Ecto neural progenitor cell (in vitro differentiated cells): ENCODE measurements around the gene CFHR2.
"Not testable (repeated sequence)": the region's sequence is repeated elsewhere in the genome, so short reads cannot be mapped to it uniquely, and the experiment has no call there.

Experiments used
- DNase-seq: peaks from one replicate; pipeline ENCODE4 v3.0.0-alpha.2; 2018; ENCODE audit warnings: low spot score

Gene CFHR2

DNA sequence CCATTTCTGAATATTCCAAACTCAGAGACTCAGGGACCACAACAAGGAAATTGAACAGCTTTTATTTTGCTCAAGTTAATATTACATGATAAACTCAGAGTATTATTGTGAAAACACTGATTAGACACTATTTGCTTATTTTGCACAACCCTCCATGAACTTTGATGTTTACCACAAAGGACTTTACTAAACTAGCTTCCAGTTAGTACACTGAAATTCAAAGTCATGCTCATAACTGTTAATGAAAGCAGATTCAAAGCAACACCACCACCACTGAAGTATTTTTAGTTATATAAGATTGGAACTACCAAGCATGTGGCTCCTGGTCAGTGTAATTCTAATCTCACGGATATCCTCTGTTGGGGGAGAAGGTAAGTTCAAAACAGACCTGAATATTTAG is at the start of gene CFHR2:
TSS of gene CFHR2 (plus strand) at position 171 of the 400 bp plus-strand sequence. CDS start at position 314, 143 bp downstream.
- not testable (repeated sequence) for DNase-seq

DNA sequence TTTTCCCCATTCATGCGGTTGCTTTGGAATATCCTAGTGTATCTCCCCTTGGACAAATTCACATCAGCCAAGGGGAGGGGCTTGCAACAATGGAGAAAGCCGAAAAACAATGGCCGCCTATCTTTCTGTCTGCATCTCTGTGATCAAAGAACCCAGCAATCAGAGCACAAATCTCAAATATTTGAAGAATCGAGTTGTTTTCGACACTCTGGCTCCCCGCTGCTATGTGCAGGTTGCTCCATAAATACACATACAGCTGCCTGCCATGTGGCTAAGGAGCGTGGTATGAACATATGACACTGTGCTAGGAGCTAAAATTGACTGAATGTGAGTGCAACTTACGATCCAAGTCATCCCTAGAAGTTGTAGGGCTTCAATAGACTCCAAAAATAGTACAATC is 47.2 kb upstream of the CFHR2 start:
- DNase-seq: no peak

DNA sequence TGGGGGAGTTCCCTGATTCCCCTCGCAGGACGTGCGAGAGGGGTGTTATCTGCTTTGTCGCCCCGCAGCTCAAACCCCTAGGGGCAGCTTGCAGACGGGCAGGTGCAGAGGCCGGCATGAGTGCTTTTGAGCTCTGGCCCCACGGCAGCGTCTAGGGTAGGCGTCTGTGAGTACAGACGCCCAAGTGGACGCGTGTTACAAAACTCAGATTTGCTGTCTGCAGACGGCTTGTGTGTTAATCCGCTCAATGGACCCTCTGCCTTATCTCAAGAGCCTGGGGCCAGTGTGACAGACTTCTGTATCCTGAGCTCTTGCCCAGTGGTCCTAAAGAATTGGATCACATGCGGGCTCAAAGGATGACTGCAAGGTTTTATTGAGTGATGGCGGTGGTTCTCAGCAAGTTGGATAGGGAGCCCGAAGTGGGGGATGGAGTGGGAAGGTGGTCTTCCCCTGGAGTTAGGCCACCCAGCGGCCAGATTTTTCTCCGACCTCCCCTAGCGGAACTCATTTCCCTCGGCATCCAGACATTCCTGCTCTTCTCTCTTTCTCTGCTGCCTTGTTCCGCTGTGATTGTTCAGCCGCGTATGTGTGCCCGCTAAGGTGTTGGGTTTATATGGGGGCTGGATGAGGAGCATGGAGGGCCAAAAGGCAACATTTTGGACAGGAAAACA is 46.2 kb upstream of the CFHR2 start:
- peak; percentile 51 for DNase-seq

DNA sequence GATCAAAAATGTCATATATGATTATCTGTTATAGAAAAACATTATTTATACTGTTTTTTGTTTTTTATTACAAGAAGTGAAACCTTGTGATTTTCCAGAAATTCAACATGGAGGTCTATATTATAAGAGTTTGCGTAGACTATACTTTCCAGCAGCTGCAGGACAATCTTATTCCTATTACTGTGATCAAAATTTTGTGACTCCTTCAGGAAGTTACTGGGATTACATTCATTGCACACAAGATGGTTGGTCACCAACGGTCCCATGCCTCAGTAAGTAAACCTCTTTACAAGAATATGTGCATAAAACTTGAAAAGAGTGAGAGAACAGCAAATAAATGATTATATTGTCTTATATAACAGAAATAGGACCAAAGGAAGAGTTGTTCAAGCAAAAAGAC is 41.2 kb upstream of the CFHR2 start:
- DNase-seq: no peak

DNA sequence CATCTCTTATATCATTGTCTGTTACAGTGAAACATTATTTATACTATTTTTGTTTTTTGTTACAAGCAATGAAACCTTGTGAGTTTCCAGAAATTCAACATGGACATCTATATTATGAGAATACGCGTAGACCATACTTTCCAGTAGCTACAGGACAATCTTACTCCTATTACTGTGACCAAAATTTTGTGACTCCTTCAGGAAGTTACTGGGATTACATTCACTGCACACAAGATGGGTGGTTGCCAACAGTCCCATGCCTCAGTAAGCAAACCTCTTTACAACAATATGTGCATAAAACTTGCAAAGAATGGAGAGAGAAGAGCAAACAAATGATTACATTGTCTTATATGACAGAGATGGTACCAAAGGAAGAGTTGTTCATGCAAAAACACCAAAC is 33.3 kb upstream of the CFHR2 start:
- no peak for DNase-seq

DNA sequence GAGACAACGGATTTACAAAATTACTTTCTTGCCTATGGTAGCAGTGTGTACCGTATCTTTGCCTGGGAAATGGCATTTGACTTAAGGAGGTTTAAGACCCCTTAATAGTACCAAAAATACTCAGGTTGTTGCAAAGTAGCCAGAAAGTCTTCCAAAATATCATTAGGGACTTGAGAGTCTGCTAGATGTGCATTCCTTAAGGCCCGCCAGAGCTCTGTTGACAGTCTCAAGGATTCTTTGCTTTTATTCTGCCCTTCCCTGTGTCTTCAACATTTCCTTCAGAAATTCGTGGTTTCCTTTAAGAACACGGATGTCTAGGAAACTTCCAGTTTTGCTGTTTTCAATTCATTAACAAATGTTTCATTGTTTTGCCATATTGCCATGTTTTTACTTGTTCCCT is 31.3 kb upstream of the CFHR2 start:
- DNase-seq: not testable (repeated sequence)

DNA sequence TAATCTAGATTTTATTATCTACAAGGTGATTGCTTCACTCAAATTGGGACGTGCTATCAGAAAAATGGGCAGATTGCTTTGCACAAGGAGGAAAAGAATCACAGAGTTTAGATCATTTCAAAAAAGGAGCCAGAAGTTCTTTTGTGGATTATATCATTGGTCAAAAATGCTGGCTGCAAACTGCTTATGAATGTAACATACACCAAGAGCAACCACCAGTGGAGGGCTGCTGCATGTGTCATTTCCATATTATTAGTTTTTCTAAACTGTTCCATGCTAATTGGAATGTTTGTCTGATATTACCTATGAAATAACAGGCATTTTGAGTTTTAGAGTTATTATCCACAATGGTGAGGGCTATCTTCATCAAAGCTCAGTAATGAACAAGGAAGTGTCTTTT is 16.7 kb upstream of the CFHR2 start:
- DNase-seq: not testable (repeated sequence)

DNA sequence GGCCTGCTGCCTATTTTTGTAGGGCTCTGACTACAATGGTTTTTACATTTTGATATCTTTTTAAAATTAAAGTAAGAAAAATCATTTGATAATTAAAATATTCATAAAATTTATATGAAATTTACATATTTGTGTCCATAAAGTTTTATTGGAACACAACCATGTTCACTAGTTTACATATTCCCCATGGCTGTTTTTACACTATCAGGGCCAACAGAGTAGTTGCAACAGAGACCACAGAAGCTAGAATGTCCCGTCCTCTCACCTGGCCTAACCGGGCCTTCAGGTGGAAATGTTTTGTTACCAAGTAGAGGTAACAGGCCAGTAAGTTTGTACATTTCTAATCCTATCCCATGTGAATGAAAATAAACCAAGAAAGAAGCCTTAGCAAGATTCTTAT is 10.7 kb upstream of the CFHR2 start:
- DNase-seq: not testable (repeated sequence)

DNA sequence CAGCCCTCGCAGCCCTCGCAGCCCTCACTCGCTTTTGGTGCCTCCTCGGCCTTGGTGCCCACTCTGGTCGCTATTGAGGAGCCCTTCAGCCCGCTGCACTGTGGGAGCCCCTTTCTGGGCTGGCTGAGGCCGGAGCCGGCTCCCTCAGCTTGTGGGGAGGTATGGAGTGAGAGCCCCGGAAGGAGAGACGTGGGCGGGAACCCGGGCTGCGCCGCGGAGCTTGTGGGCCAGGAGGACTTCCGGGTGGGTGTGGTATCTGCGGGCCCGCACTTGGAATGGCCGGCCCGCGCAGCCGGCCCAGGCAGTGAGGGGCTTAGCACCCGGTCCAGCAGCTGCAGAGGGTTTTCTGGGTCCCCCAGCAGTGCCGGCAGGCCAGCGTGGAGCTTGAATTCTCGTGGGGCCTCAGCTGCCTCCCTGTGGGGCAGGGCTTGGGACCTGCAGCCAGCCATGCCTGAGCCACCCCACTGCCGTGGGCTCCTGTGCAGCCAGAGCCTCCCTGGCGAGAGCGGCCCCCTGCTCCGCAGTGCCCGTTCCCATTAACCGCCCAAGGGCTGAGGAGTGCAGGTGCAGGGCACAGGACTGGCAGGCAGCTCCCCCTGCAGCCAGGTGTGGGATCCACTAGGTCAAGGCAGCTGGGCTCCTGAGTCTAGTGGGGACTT is 9.9 kb upstream of the CFHR2 start:
- no peak for DNase-seq

DNA sequence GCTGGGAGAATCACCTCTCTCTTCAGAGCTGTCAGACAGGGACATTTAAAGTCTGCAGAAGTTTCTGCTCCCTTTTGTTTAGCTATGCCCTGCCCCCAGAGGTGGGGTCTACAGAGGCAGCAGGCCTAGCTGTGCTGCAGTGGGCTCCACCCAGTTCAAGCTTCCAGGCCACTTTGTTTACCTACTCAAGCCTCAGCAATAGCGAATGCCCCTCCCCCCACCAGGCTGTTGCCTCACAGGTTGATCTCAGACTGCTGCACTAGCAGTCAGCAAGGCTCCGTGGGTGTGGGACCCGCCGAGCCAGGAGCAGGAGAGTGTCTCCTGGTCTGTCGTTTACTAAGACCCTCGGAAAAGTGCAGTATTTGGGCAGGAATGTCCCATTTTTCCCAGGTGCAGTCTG is 2.1 kb upstream of the CFHR2 start:
- not testable (repeated sequence) for DNase-seq

DNA sequence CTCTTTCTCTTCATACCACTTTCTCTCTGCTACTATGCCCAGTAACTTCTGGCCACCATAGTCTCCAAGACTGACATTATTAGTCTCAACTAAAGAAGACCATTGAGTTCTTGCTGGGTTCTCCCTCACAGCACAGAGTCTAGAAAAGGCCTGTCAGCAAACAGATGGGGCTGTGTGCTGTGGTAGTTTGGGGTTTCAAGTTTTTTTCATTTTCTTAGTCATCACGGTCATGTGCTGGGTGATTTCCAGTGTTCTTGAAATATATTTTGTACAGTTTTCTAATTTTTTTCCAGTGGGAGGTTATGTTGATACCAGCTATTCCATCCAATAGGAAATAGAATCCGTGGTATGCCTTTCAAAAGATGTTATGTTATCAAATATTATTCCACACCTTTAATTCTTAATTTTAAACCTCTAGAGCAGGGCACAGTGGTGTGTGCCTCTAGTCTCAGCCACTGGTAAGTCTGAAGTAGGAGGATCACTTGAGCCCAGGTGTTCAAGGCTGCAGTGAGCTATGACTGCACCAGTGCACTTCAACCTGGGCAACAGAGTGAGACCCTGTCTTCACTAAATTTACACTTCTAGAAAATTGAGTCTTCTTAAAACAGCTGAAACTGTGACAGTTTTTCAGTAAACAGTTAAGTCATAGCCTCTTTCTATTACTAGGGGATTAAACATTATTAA is 8.3 kb downstream of the CFHR2 start:
- DNase-seq: no peak

DNA sequence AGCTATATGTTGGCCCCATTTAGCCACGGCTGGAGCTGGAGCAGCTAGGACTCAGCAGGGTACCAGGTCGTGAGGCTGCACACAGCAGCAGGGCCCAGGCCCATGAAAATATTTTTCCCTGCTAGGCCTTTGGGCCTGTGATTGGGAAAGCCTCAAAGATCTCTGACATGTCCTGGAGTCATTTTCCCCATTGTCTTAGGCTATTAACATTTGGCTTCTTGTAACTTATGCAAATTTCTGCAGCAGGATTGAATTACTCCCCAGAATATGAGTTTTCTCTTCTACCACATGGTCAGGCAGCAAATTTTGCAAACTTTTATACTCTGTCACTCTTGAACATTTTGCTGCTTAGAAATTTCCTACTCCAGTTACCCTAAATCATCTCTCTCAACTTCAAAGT is 11.2 kb downstream of the CFHR2 start:
- no peak for DNase-seq

DNA sequence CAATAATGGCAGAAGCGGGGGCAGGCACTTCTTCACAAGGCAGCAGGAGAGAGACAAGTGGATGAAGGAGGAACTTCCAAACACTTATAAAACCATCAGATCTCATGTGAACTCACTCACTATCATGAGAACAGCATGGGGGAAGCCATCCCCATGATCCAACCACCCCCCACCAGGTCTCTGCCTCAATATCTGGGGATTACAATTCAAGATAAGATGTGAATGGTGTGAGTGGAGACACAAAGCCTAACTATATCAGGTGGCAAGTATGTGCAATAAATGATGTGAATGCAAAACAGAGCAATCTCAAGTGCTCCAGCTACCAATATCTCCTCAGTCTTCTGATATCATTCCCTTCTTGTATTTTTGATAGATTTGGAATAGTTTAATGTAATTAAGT is 12.4 kb downstream of the CFHR2 start:
- DNase-seq: no peak

DNA sequence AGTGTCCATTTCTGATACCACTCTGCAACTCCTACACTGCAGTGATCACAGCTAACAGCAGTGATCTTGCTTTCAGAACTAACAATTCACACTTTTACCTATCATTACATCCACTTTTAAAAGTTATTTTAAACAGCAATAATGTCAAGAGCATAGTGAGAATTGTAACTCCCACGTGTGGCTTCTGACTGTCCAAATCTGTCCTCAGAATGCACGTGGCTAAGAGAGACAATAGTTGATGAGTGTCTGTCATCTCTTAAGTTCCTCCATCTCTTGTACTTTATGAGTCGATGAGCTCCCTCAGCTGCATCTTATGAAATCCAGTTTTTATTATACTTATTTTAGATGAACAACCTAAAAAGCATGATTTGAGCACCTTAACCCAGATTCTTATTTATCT is 17.3 kb downstream of the CFHR2 start:
- DNase-seq: no peak

DNA sequence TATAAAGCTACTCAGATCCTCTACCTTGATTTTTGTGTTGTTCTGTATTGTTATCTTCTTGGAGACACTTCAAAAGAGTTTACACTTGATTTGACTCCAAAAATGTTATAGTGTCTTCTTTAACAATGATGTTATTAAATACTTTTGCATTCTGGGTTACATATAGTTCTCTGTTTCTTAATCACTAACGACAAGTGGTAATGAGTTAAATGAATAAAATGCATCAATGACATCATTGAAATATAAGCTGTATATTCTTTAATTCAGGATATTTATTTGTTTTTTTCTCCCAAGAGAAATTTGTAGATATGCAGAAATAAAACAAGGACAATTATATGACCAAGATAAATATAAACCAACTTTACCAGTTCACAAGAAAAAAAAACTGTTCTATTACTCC is 26.6 kb downstream of the CFHR2 start:
- no peak for DNase-seq

DNA sequence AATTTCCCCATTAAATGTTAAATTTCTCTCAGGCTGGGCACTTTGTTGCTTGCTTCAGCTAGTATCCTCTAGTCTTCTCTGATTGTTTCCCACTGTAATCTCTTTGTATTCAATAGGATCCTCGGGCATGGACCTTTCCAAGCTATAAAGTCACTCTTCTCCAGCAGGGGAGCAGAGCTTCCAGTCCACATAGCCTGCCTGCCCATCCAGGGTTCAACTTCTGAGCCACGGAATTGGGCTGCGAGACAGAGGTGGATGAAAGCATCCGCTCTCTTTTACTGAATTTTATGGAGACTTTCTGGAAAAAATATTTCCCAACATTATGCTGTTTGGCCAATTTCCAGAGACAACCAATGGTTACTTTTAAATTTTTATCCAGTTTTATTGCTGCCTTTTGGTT is 32.7 kb downstream of the CFHR2 start:
- no peak for DNase-seq

DNA sequence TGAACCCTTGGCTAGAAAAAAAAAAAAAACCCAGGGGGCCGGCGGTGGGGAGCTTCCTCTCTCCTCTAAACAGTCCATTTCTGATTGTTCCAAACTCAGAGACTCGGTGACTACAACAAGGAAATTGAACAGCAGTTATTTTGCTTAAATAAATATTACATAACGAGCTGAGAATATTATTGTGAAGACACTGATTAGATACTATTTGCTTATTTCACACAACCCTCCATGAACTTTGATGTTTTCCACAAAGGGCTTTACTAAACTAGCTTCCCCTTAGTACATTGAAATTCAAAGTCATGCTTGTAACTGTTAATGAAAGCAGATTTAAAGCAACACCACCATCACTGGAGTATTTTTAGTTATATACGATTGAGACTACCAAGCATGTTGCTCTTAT is 33.7 kb downstream of the CFHR2 start, which contains the start of gene CFHR5:
TSS of gene CFHR5 (plus strand) at position 279 of the 400 bp plus-strand sequence. CDS start at position 388, 109 bp downstream.
- no peak for DNase-seq

DNA sequence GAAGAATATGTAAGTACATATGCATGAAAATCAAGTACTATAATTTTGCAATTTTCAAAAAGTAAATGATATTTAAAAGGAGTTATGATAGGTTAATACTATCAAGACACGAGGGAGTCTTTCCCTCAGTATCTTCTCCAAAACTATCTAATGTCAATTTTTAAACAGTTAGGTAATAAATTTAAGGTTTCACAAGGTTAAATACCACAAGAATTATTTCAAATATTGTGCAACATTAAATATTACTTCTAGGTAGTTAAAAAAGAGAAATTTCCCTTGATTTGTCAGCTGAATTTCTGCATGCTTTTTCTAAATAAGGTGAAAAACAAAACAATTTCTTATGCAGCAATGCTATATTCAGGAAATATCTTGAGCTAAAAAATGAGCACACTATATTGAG is 37.3 kb downstream of the CFHR2 start:
- no peak for DNase-seq

DNA sequence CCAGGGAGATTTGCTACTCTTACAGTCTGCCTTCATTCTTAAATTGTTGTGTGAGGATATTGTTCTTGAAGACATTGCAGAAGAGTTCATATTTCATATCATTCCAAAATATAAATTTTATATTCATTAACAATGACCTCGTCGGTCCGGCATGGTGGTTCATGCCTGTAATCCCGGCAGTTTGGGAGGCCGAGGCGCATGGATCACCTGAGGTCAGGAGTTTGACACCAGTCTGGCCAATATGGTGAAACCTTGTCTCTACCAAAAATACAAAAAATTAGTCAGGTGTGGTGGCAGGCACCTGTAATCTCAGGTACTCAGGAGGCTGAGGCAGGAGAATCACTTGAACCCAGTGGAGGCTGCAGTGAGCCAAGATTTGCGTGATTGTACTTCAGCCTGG is 38.7 kb downstream of the CFHR2 start:
- DNase-seq: not testable (repeated sequence)

DNA sequence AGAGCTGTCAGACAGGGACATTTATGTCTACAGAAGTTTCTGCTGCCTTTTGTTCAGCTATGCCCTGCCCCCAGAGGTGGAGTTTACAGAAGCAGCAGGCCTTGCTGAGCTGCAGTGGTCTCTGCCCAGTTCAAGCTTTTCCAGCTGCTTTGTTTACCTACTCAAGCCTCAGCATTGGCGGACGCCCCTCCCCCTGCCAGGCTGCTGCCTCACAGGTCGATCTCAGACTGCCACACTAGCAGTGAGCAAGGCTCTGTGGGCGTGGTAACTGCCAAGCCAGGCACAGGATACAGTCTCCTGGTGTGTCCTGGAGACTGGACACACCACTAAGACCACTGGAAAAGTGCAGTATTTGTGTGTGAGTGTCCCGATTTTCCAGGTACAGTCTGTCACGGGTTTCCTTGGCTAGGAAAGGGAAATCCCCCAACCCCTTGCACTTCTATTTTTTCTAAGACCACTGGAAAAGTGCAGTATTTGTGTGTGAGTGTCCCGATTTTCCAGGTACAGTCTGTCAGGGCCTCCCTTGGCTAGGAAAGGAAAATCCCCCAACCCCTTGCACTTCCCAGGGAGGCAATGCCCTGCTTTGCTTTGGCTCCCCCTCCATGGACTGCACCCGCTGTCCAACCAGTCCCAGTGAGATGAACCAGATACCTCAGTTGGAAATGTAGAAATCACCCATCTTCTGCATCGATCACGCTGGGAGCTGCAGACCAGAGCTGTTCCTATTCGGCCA is 48.5 kb downstream of the CFHR2 start:
- DNase-seq: peak; percentile 86

DNA sequence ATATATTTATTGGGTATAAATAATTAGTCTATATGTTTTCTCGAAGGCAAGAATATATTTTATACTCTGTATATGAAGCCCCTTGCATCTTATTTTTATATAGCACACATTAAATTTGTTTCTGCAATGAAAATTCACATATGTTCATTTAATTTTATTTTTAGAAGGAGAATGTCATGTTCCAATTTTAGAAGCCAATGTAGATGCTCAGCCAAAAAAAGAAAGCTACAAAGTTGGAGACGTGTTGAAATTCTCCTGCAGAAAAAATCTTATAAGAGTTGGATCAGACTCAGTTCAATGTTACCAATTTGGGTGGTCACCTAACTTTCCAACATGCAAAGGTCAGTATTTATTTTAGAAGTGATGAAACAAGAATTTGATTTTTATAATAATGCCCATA is 50.4 kb downstream of the CFHR2 start:
- no peak for DNase-seq

DNA sequence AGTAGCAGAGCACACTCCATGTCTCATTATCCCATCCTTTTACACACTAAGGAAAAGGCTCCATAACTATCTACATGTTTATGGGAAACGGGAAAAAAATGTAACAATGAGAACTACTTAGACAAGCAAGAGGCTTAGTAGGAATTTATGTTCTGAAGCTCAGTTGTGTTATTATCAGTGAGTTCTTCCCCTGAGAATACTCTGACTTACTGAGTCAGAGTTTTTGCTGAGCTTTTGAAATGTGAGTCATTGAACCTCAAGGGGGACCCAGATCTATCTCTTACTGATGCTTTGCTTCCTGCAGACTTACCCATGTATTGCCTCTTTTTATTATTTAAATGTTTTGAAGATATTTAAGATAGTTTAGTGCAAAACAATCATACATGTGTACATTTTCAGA is 53.9 kb downstream of the CFHR2 start:
- DNase-seq: no peak

DNA sequence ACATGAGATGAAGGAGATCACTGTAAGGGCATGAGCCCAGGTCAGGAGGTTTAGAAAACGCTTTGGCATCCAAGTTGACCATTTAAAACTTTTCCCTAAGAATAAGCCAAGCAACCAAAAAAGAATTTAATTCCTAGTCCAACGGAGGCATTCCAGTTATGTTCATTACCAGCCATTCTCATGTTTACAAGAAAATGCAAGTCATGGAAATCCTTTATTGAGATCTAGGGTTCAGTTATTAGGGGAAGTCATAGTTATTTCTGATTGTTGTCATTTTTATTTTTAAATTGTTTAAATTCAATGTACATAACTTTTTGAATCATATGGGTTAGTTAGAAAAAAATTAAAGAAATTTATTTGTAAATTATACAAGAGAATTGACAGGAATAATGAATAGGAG is 58.3 kb downstream of the CFHR2 start:
- no peak for DNase-seq
